Activated CD4-positive, alpha-beta T cell treated with anti-CD3 and anti-CD28 coated beads for 24 hours (primary cell): ENCODE data around the gene FCN3.
A peak's percentile ranks its signal among the peaks of the same experiment; 100 is the strongest.
"Not testable (repeated sequence)": the region's sequence is repeated elsewhere in the genome, so short reads cannot be mapped to it uniquely, and the experiment has no call there.

Source experiments
- DNase-seq, 2 donors: peaks; one replicate each; pipeline ENCODE4 v3.0.0-alpha.2; 2020; ENCODE audit warnings: low read depth in 2 of 2

Gene FCN3

DNA sequence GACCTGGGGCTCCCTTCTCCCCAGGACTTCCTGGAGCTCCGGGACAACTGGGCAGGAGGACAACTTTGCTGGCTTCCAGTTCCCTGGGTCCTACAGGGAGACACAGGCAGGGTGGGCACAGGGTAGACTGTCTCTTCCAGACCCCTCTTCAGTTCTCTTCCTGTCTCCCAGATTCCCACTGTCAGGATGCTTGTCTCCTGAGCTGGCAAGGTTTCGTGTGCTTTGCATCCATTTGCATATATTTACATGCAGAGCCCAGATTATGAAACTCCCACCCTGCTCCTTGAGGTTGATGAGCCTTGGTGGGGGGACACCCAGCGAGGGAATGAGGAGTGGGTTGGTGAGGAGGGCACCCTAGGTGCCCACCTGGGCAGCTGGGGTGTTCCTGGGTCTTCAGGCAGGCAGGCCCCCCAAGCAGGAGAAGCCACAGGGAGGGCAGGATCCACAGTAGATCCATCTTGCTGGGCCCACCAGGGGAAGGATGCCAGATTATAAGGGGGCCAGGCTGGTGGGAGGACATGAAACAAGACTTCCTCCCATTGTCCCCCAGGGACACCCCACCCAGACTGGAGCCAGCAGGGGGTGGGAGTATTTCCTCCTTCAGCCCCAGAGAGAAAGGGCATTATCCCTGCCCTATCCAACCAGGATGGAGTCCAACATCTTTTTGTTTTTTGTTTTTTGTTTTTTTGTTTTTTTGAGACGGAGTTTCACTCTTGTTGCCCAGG is at the start of gene FCN3:
Gene FCN3 (minus strand): TSS at position 463 of the 725 bp plus-strand sequence. CDS start 6 bp downstream, at position 457.
- no peak for DNase-seq

DNA sequence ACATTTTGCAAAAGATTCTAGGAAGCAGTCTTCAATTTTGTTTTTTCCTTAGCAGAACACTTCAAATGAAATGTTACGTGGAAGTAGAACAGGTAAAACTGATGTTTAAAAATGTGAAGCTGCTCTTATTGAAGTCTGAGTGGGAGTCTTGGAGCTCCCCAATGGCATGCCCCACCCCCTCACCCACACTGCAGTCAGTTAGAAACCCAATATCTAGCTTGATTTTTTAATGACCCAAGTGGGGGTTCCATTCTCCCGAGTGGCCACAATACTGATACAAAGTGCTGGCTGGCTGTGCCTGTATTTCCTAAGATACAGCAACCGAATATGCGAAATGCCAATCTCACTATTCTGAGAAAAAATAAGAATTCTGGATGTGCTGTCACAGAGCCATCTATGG is 49.1 kb upstream of the FCN3 start:
- DNase-seq, result no peak

DNA sequence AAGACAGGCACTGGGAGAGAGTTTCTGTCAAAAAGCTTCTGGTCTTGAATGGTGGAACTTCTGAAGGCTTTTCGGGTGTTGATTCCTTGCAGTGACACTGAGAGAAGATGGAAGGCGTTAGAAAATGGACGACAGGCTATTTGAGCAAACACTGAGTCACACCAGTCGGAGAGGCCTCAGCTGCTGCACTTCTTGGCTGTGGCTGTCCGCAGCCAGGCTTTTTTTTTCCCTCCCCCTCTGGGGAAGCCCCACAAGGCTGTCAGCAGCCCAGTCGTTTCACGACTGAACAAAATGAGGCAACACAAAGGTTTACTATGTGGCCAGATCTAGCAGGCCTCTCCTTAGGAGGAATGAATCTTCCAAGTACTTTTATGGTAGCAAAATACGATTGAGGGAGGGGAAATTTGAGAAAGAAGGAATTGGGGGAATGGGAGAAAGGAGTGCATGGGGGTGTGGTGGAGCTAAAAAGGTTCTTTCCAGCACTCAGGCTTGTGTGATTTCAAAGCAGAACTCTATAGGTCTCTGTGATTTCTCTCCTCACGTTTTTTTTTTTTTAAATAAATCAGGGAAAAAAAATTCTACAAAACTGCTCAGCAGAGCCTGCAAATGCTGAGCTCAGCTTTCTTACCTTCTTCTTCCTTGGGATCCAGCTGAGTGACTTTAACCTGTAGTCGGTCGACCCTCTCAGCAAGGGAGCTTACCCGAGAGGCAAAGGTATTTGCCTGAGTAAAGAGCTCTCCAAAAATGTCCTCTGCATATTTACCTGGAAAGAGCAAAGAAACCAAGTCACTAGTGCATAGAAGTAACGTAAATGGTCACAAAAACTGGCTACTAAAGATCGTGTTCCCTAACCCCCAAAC is 43.9 kb upstream of the FCN3 start:
- peak in 1 of 2 donors; percentile 45 for DNase-seq

DNA sequence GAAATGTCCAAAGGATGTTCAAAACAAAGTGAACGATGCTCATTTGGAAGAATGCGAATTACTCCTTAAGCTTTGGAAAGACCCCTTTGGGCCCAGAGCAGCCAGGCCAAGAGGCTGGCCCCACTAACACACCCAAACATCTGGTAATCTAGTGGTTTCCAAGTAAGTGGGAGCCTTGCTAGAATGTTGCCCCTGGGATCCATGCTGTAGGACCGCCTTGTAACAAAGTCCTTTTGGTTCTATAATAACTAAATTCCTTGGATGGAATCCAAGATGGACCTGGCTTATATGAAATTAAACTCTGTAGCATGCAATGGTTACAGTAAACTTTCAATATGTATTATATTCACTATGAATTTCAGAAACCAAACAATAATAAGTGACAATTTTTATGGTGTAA is 43.1 kb upstream of the FCN3 start:
- DNase-seq, result no peak

DNA sequence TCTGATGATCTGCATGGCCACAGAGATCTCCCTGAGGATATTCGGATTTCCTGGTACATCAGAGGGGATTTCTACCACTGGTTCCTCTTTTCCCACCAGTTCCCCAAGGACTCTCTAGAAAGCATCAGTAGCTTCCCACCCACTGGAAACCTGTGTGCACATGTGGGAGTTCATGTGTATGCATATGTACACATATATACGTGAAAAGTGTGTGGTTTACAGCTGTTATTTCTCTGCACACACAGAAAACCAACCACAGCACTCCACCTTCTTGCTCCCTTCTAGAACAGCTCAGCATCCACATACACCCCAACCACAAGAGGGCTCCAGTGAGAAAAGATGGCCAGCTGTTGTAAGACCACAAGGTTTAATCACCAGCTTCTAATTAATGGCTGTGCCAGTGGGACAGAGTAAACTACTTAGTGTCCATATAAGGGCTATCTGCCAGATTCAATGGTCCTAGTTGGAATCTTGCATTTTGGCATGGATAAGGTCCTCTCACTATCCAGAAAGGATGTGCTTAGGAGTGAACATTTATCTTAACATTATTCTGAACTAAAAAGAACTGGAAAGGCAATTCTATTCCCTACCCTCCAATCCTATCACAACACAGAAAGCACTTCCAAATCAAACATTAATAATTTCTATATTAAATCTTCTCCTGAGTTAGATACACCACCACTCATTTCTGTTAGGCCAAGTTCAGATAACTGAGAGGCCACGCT is 41.9 kb upstream of the FCN3 start:
- peak in 1 of 2 donors; percentile 54 for DNase-seq

DNA sequence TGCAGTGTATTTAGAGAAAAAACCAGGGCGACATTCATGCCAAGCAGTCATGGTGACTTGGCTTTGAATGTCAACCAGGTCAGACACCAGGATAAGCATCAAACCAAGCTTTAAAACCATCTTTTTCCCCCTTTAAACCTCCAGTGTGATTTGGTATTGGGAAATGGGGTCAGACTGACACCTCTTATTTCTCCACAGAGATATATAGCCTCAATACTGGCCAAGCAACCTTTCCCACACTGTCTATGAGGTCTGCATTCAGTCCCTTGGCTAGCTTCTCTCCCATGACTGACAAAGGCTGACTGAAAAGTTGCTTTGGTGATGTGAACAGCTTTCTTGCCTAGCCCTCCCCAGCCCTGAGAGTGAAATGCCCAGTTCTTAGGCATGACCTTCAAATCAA is 39.5 kb upstream of the FCN3 start:
- DNase-seq, result no peak

DNA sequence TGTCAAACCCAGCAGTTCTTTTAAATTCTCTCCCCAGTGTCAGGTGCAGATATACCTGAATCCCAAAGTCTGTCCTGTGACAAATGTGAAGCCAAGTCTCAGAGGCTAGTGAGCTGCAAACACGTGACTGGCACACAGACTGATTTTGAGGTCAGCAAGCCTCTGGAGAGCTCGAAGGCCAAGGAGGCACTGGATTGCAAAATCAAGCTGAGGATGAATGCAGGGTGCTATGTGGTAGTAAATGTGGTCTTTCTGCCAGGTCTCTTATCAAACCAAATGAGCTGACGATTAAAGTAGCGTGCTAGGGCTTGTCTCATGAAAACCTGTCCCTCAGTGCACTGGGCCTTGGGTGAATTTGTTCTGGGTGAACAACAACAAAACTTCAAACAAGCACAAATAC is 38.4 kb upstream of the FCN3 start:
- no peak for DNase-seq

DNA sequence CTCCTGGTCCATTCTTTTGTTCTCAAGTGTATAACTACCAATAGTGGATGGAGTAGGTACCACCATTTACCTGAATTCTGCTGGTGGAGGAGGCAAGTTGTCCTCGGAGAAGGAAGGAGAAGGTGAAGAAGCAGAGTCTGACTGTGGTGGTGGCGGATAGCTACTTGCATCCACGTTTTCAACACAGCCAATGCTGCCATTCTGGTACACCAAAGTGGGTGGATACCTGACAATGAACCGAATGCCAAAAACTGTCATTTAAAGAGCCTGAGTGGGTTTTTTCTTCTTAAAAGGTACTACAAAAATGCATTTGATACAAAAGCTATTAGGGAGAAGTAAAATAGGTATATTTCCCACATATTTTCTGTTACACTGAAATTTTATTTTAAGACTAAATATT is 37.9 kb upstream of the FCN3 start:
- no peak for DNase-seq

DNA sequence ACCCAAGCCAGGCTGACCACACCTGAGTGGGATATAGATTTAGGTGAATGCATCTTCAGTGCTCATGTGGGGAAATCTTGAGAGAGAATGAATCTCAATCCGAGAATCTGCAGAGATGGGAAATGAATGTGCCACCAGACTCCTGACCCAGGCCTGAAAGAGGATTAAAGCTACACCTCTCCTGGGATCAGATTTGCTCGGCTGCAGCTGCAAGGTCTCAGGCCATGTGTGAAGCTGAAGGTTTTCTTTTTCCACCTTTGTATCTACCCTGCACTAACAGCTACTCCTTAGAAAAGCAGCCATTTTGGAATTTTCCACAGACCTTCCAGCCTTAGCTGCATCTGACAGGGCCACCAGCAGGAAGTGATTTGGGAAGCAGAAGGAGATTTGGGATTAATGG is 36.1 kb upstream of the FCN3 start:
- no peak for DNase-seq

DNA sequence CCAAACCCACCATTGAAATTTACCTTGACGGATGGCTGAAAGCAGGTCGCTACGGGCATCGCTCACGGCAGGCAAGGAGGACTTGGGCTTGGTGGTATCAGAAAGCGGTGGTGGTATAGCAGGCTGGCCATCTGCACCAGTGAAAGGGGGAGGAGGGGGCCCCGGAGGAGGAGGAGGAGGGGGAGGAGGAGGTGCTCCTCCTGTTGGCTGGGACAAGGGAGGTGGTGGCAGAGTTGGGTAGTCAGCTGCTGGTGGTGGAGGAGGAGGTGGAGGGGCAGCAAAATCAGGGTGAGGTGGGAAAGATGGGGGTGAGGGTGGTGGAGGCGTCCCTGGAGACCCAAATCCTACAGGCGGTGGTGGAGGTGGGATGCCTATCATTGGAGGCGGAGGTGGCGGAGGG is 35.0 kb upstream of the FCN3 start:
- no peak for DNase-seq

DNA sequence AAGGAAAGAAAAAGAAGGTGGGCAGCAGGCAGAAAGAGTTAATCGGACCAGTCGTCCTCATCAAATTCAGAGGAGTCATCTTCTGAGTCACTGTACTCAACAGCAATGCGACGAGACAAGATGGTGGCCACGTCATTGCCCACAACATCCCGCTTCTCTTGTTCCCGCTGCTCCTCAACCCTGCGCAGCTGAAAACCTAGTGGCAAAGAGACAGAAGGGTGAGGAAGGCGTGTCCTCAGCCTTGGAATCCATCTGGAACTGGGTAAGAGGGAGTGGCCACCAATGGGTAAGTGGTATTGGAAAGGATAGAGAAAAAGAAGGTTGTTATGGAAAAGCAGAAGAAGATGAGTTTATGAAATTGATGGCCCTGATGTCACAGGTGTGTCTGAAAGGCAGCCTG is 33.5 kb upstream of the FCN3 start:
- DNase-seq, result no peak

DNA sequence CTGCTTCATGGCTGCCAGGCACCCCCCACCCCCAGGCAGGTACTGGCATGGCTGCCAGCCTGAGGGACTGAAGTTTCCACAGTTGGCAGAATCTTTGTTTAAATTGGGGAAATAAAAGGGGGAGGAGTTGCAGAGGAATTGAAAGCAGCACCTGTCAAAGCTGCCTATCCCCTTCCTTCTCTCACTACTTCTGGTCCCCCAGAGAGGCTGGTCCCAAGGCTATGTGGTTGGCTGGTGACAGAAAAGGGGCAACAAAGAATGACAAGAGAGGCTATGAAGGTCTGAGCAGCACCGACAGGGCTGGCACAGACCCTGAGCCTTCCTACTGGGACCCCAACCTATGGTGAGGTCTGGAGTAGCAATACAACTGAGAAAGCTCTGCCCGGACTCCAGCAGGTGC is 32.2 kb upstream of the FCN3 start:
- DNase-seq, result not testable (repeated sequence)

DNA sequence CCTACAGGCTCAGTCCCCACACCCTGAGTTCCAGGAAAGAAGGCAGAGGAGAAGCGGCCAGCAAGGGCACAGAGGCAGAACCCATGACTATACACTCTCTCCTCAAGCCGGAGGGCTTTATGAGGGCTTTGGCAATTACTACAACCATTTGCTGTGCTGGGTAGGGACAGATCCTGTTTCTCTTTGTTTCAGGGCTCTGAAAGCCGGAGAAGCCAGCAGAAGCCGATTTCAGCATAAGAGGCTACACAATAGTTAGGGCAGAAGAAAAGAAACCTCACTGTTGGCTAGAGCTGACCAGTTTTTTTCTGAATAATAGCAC is 31.7 kb upstream of the FCN3 start:
- no peak for DNase-seq

DNA sequence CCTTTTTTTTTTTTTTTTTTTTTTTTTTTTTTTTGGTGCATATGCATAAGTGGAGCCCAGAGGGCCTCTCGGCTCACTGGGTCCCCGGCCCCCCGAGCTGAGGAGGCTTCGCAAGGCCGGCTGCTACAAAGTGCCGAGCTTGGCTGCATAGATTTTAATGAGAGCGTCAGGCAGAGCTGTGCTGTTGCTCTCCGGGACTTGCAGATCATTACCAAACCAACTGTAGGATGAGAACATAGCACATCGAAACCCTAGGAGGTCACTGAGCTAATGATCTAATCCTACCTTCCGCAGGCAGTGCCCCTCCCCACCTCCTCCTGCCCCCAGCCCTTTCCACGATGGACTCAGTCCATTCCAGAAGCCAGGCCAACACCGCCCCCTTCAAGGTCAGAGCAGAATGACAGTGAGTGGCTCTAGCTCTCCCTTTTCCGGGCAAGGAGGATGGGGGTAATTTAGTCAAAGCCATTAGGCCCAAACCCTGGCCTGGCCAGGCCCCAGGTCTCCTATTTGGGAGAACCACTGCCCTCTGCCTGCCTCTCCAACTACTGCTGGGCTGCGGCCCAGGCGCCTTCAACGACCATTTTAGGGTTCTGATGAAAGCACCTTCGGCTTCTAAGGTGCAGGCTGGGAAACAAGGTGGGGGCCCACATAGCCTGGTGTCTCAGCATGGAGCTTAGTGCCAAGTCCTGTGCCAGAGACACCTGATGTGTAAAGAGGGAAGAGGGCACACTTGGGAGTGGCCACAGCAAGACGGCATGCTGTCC is 31.2 kb upstream of the FCN3 start:
- DNase-seq, result not testable (repeated sequence)

DNA sequence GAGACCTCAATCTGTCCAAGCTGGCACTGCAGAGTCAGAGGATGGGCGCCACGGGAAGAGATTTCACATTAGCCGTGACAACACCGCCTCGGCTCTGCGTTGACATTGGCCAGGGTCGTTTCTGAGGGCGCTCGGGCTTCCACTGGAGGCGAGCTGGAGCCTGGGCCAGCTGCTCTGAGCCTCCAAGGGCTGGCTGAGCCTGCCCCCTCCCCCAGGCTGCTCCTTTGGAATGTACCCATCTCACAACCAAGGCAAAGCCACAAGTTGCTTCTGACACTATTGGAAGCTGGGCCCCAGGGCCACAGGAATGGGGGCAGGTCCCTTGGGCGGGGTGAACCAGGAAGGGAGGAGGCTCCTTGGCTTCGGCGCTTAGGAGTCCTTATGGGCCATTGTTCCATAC is 30.4 kb upstream of the FCN3 start:
- DNase-seq, result no peak

DNA sequence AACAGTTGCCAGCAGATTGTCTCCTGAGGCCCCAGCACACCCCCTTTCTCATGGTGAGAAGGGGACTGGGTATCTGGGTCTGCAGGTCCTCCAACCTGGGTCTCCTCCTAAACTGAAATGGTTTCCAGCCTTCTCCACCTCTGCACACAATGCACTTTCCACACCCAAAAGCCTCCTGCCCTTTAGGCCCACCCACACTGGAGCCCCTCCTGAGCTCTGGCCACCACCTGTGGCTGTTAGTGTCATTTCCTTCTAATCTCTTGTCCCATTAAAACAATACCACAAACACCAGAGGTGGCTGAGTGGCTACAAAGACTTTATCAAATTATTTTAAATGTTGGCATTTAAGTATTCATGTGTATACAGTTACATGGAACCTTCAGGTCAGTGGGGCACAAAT is 29.3 kb upstream of the FCN3 start:
- DNase-seq, result no peak

DNA sequence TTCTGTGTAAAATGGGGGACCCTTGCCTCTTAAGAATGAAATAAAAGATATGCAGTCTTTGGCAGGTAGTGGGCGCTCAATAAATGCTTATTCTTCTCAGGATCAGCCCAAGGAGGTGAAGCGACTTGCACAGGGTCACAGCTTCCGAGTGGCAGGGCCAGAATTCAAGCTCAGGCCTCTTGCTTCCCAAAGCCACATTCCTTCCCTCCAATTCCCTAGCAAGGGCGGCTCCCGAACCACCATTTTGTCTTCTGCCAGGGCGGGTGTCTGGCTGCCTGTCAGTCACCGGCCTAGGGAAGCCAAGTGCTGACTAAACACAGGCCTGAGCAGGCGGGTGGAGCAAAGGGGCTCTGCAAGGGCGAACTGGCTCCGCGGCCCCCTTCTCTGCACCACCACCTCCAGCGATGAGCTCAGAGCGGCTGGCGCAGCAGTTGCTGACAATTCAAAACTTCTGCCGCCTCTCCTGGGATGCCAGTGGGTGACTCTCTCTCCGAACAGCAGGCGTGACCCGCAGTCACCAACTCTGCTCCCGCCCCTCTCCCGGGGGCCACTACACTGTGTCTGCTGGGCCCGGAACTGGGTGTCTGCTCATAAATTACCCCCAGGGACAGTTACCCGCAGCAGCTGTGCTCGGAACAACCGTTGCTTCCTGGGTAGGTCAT is 28.6 kb upstream of the FCN3 start:
- no peak for DNase-seq

DNA sequence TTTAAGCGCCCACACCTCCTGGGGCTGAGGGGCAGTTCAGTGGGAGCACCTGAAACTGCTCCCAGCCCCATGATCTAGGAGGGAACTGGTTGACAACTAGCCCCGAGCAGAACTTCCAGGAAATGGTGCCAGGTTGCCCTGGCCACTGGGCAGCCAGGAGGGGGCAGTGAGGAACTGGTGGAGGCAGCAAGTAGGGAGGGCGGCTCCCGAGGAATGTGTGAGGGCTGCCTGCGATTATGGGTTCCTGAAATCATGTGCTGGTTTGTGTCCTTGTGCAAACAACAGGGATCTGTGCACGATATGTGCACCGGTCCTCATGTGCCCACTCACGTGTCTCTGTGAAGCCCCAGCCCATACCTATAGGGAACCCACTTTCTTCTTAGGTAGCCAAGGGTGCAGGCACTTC is 27.7 kb upstream of the FCN3 start:
- no peak for DNase-seq

DNA sequence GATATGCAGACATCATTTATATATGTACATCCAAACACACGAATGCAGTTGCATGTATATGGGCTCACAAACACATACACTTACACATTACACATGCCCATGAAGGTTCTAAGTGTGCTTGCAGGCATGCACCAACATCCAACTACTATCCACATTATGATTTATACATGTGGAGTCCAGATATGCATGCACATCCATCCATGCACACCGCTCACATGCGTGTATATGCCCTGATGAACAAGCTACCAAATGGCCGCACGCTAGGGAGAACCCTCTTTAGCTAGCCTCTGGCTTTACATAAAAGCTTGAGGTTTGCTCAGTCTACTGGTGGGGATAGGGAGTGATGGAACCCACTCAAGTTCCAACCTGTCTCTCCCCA is 26.3 kb upstream of the FCN3 start:
- DNase-seq, result no peak

DNA sequence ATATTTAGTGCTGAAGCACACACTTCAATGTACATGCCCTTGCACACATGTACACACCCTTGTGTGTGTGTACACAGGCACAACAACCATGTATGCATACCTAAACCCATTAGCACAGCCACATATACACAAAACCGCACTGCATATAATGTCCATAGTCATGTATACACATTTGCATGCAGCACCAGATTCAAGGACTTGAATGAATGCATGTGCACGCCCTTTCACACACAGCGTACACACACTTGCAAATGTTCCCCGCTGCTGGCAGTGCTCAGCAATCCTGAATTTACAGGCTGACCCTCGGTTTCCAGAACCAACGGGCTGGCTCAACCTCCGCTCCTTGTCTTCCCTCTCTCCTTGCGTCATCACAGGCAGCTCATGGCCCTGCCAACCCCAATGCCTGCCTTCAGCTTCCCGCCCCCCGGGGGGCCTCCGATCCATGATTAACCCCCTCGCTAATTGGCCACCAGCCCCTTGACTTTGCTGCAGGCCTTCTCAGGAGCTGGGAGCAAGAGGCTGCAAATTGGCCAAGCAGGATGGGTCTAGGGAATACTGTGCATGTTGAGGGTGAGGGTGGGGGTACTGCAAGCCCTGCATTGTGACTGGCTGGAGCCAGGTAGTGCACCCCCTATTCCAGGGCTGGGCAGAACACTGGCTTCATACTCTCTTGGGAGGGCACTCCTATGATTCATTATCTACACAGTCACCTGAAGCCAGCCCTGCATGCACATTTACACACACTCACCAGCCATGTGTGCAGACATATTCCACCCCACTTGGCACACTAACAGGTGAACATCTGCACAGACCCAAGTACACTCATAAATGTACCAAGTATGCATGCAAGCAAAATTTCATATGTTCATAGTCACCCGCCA is 25.7 kb upstream of the FCN3 start:
- DNase-seq, result no peak
